ENCODE data around the gene RNF157. TPM values are rescaled to one million over a fixed set of nuclear protein-coding genes. Genes with fewer than 3 reads are reported as not detected.

RNF157 gene
- total RNA-seq, 1 experiment from 2014 or later: 0.86 TPM

DNA sequence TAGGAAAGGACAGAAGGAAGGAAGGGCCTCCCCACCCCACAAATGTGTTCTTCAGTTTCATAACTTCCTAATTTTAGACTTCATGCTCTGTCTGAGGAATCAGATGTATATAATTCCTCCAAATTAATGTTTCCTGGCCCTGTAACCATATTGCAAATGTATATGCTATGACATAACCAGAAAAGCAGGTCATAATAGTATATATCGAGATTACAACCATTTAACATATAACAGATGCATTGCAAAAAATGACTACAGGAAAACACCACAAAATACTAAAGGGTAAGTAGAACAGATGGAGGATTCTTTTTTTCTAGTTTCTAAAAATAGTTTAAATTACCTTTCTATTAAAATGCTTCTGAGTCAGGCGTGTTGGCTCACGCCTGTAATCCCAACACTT is 133.6 kb downstream of the RNF157 start:
- H4K20me1 ChIP-seq (ENCODE audit: insufficient read depth): no peaks in the 10 kb centered on the region
- no TSS peak for BruUV-seq (replicated peaks)
- ATAC-seq (no peak), DNase-seq (ENCODE audit: low read depth, low spot score) (no peak)
- H3K9me2 ChIP-seq (ENCODE audit: insufficient read depth): no peaks in the 10 kb centered on the region
- no peak overlapping the region for H3K4me3 ChIP-seq (replicated peaks in 1 of 2; ENCODE audit: low read depth in 1 of 2, low read length in 2 of 2)
- H3K27ac ChIP-seq (ENCODE audit: low read depth, low read length): no peak overlapping the region
- H3K4me2 ChIP-seq (ENCODE audit: low read length): no peak overlapping the region
- TF ChIP-seq, protein P1, sequence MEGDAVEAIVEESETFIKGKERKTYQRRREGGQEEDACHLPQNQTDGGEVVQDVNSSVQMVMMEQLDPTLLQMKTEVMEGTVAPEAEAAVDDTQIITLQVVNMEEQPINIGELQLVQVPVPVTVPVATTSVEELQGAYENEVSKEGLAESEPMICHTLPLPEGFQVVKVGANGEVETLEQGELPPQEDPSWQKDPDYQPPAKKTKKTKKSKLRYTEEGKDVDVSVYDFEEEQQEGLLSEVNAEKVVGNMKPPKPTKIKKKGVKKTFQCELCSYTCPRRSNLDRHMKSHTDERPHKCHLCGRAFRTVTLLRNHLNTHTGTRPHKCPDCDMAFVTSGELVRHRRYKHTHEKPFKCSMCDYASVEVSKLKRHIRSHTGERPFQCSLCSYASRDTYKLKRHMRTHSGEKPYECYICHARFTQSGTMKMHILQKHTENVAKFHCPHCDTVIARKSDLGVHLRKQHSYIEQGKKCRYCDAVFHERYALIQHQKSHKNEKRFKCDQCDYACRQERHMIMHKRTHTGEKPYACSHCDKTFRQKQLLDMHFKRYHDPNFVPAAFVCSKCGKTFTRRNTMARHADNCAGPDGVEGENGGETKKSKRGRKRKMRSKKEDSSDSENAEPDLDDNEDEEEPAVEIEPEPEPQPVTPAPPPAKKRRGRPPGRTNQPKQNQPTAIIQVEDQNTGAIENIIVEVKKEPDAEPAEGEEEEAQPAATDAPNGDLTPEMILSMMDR (IDR thresholded peaks at IDR 0.05 in 2 of 3, conservative IDR thresholded peaks at IDR 0.05 in 1 of 3; ENCODE audit: borderline replicate concordance in 1 of 3, insufficient read depth in 1 of 3, low read depth in 2 of 3, low read length in 2 of 3): no peak
- TF ChIP-seq YY1 (IDR thresholded peaks at IDR 0.05; ENCODE audit: extremely low read depth, insufficient replicate concordance, low read depth, low read length) (no peak), CBX3 (IDR thresholded peaks at IDR 0.05; ENCODE audit: low read depth) (no peak), RAD21 (IDR thresholded peaks at IDR 0.05; ENCODE audit: low read depth) (no peak), SIN3A (IDR thresholded peaks at IDR 0.05; ENCODE audit: low read depth) (no peak), EGR1 (IDR thresholded peaks at IDR 0.05; ENCODE audit: low read depth) (no peak), ZFX (IDR thresholded peaks at IDR 0.05) (no peak), EZH2phosphoT487 (IDR thresholded peaks at IDR 0.05; ENCODE audit: borderline replicate concordance) (no peak), ELF1 (IDR thresholded peaks at IDR 0.05; ENCODE audit: borderline replicate concordance, low read depth) (no peak), SP1 (IDR thresholded peaks at IDR 0.05; ENCODE audit: low read depth) (no peak), POLR2AphosphoS5 (IDR thresholded peaks at IDR 0.05; ENCODE audit: low read depth, low read length) (no peak)
- TF ChIP-seq, protein P2, sequence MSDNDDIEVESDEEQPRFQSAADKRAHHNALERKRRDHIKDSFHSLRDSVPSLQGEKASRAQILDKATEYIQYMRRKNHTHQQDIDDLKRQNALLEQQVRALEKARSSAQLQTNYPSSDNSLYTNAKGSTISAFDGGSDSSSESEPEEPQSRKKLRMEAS (IDR thresholded peaks at IDR 0.05): no peak
- TF ChIP-seq, protein P3, sequence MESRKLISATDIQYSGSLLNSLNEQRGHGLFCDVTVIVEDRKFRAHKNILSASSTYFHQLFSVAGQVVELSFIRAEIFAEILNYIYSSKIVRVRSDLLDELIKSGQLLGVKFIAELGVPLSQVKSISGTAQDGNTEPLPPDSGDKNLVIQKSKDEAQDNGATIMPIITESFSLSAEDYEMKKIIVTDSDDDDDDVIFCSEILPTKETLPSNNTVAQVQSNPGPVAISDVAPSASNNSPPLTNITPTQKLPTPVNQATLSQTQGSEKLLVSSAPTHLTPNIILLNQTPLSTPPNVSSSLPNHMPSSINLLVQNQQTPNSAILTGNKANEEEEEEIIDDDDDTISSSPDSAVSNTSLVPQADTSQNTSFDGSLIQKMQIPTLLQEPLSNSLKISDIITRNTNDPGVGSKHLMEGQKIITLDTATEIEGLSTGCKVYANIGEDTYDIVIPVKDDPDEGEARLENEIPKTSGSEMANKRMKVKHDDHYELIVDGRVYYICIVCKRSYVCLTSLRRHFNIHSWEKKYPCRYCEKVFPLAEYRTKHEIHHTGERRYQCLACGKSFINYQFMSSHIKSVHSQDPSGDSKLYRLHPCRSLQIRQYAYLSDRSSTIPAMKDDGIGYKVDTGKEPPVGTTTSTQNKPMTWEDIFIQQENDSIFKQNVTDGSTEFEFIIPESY (IDR thresholded peaks at IDR 0.05; ENCODE audit: extremely low read depth, insufficient replicate concordance, low read length): no peak
- CTCF ChIA-PET: interaction anchor here (0.9 to 1.9 kb wide), 7 partner anchors 11 to 173 kb away, joined by 3 to 5 read pairs (median 4); partner anchors contain the start of gene FOXJ1
- H3K9ac ChIP-seq (ENCODE audit: low read length): no peak overlapping the region
- H3K79me2 ChIP-seq (ENCODE audit: insufficient read depth, low read length): peaks cover 19% of the 10 kb centered on the region
- H3K4me1 ChIP-seq (ENCODE audit: control insufficient read depth in 1 of 2, insufficient read depth in 2 of 2, low read length in 2 of 2): peaks cover 12 to 26% of the 10 kb centered on the region in 2 experiments
- intact Hi-C loops (cut with micrococcal nuclease): loop anchor here (2.0 to 10.0 kb wide), 2 partner anchors 92 to 202 kb away; partner anchors contain the start of gene MRPL38
- RAD21 ChIA-PET (ENCODE audit: low non-redundant PET in 1 of 2, low total read pairs in 2 of 2, uncharacterized antibody in 2 of 2, unreplicated experiment in 2 of 2): no interaction called here
- no peak overlapping the region for H2AFZ ChIP-seq (ENCODE audit: low read depth, low read length, poor library complexity, severe bottlenecking)
- peaks cover 2 to 3% of the 10 kb centered on the region in 2 experiments; a peak in 2 of 4 replicates for H3K36me3 ChIP-seq (ENCODE audit: control insufficient read depth in 1 of 2, insufficient read depth in 2 of 2, low read length in 2 of 2)
- H3K27me3 ChIP-seq (ENCODE audit: insufficient read depth, low read length): no peaks in the 10 kb centered on the region
- POLR2A ChIA-PET: no interaction called here
- H3K9me3 ChIP-seq (ENCODE audit: control insufficient read depth in 1 of 2, insufficient read depth in 1 of 2, low read depth in 1 of 2, low read length in 2 of 2): no peaks in the 10 kb centered on the region

Data from HCT116 (cell line).